Hepatic stellate cell (primary cell): ENCODE results near the gene JMJD6.
"Not testable (repeated sequence)": the region's sequence is repeated elsewhere in the genome, so short reads cannot be mapped to it uniquely, and the experiment has no call there.

Experiments used
- DNase-seq: peaks from one replicate; pipeline ENCODE4 v3.0.0; 2011; ENCODE audit warnings: low spot score

JMJD6 gene

GRCh38 chr17:76736349-76737081 is 10.1 kb upstream of the JMJD6 start:
- peak; percentile 66 for DNase-seq

GRCh38 chr17:76735586-76736348 is 9.4 kb upstream of the JMJD6 start:
- DNase-seq: no peak

GRCh38 chr17:76735006-76735405 is 8.6 kb upstream of the JMJD6 start:
- DNase-seq: no peak

GRCh38 chr17:76734080-76734840 is 7.9 kb upstream of the JMJD6 start:
- DNase-seq: no peak

- no peak for DNase-seq
Measured at GRCh38 chr17:76733618-76733957, 7.2 kb upstream of the JMJD6 start.

- DNase-seq: no peak
Measured at GRCh38 chr17:76732734-76733617, 6.6 kb upstream of the JMJD6 start.

- not testable (repeated sequence) for DNase-seq
Measured at GRCh38 chr17:76731800-76732733, 5.7 kb upstream of the JMJD6 start.

GRCh38 chr17:76727745-76728456 is 1.5 kb upstream of the JMJD6 start:
- peak; percentile 32 for DNase-seq

- peak; percentile 76 for DNase-seq
Measured at GRCh38 chr17:76726776-76727718, 641 bp upstream of the JMJD6 start, which contains the start of gene METTL23. Gene METTL23 (plus strand): TSS chr17:76726839. CDS start chr17:76729711, 2,872 bp downstream.

- peak; percentile 68 for DNase-seq
Measured at GRCh38 chr17:76725580-76726230, 701 bp downstream of the JMJD6 start.

- no peak for DNase-seq
Measured at GRCh38 chr17:76723812-76724211, 2.6 kb downstream of the JMJD6 start.

GRCh38 chr17:76722977-76723376 is 3.4 kb downstream of the JMJD6 start:
- DNase-seq: not testable (repeated sequence)

- no peak for DNase-seq
Measured at GRCh38 chr17:76722279-76722678, 4.1 kb downstream of the JMJD6 start.

GRCh38 chr17:76721463-76721862 is 4.9 kb downstream of the JMJD6 start:
- no peak for DNase-seq

- DNase-seq: no peak
Measured at GRCh38 chr17:76720941-76721340, 5.5 kb downstream of the JMJD6 start.

- DNase-seq: no peak
Measured at GRCh38 chr17:76720211-76720610, 6.2 kb downstream of the JMJD6 start.

GRCh38 chr17:76718516-76718915 is 7.9 kb downstream of the JMJD6 start:
- no peak for DNase-seq

- peak; percentile 88 for DNase-seq
Measured at GRCh38 chr17:76716839-76717215, 9.6 kb downstream of the JMJD6 start.
